RWPE2 (cell line): ENCODE results near the gene CCT7.

Experiments
- ATAC-seq: fragments of 200-7000 bp; cut with Tn5 transposase; 3 replicates; pipeline ENCODE4 v1.9.1; 2021; ENCODE audit warnings: low read depth
- DNase-seq: peaks from one replicate; pipeline ENCODE4 v3.0.0-alpha.2; 2020; ENCODE audit warnings: low spot score
- H3K27ac ChIP-seq: fragments of 450-650 bp; 2 replicates; pipeline ENCODE4 v1.5.1; 2017; ENCODE audit warnings: mild to moderate bottlenecking; ENCODE audit not compliant: poor library complexity, severe bottlenecking
- H3K27me3 ChIP-seq: fragments of 250-450 bp; sonication (Bioruptor Pico); 2 replicates; pipeline ENCODE4 v1.5.1; 2021; ENCODE audit warnings: mild to moderate bottlenecking, moderate library complexity; ENCODE audit not compliant: insufficient read depth, poor library complexity, severe bottlenecking
- H3K36me3 ChIP-seq: fragments of 250-450 bp; sonication (Bioruptor Pico); 2 replicates; pipeline ENCODE4 v1.5.1; 2020; ENCODE audit warnings: low read depth, mild to moderate bottlenecking, moderate library complexity
- H3K4me1 ChIP-seq: fragments of 250-450 bp; sonication (Bioruptor Pico); 2 replicates; pipeline ENCODE4 v1.5.1; 2021; ENCODE audit warnings: mild to moderate bottlenecking, moderate library complexity; ENCODE audit not compliant: insufficient read depth, poor library complexity, severe bottlenecking
- H3K4me3 ChIP-seq: fragments of 250-450 bp; sonication (Bioruptor Pico); 2 replicates; pipeline ENCODE4 v1.5.1; 2021; ENCODE audit warnings: mild to moderate bottlenecking, moderate library complexity; ENCODE audit not compliant: severe bottlenecking
- H3K9me3 ChIP-seq: fragments of 250-450 bp; sonication (Bioruptor Pico); 2 replicates; pipeline ENCODE4 v1.5.1; 2021; ENCODE audit warnings: mild to moderate bottlenecking, moderate library complexity; ENCODE audit not compliant: severe bottlenecking
- TF ChIP-seq, protein P1 (sequence below): fragments of 450-650 bp; IDR thresholded peaks from one replicate; pipeline ENCODE4 v1.5.1; 2017; ENCODE audit warnings: mild to moderate bottlenecking, moderate library complexity; ENCODE audit not compliant: poor library complexity, severe bottlenecking

The CCT7 gene

DNA sequence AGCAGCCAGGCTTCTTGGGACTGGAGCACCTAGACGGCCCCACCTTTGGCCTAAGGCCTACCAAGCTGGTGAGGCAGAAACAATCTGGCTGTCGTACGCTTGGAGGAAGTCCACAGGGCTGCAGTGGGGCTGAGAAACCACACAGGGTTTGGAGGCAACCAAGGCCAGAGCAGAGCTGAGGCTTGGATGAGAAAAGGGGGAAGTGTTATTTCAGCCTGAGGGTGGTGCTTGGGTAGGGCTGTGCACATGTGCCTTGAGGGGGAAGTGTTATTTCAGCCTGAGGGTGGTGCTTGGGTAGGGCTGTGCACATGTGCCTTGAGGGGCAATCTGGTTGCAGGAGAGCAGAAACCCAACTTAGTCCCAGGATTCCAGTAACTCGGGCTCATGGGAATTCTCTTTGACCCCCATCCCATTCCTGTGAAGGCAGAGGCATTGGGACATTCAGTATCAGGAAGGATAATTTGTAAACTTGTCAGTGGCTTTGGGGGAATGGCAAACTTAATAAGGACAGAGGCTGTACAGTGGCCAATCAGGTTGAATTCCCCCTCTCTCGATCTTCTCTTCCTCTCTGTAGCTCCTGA lies 51.1 kb downstream of the CCT7 start:
- Histone ChIP-seq H3K4me1 (no peaks in the 10 kb centered on the region), H3K27ac (no peak overlapping the region), H3K27me3 (peaks cover 11% of the 10 kb centered on the region), H3K9me3 (no peaks in the 10 kb centered on the region), H3K4me3 (no peak overlapping the region), H3K36me3 (no peaks in the 10 kb centered on the region)
- ATAC-seq = no peak
- no peak for DNase-seq
- TF ChIP-seq, protein P1, sequence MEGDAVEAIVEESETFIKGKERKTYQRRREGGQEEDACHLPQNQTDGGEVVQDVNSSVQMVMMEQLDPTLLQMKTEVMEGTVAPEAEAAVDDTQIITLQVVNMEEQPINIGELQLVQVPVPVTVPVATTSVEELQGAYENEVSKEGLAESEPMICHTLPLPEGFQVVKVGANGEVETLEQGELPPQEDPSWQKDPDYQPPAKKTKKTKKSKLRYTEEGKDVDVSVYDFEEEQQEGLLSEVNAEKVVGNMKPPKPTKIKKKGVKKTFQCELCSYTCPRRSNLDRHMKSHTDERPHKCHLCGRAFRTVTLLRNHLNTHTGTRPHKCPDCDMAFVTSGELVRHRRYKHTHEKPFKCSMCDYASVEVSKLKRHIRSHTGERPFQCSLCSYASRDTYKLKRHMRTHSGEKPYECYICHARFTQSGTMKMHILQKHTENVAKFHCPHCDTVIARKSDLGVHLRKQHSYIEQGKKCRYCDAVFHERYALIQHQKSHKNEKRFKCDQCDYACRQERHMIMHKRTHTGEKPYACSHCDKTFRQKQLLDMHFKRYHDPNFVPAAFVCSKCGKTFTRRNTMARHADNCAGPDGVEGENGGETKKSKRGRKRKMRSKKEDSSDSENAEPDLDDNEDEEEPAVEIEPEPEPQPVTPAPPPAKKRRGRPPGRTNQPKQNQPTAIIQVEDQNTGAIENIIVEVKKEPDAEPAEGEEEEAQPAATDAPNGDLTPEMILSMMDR = no peak

DNA sequence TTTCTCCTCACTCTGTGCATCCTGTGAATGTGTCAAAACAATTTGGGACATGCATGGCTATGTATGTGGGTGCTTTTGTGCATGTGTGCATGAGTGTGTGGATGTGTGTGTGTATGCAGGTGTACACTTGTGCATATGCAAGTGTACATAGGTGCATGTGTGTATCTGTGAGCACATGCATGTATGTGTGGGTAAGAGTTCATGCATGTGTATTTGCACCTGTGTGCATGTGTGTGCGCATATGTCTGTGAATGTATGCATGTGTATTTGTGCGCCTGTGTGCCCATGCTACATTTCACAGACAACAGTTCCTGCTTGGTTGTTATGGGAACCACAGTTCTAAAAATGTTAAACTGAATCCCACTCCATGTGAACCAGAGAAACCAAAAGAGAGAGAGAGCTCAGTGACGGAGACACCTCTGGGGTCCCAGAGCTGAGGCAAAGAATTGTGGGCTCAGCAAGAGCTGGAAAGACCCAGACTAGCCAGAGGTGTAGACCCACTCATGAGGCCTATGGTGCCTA lies 52.1 kb downstream of the CCT7 start:
- TF ChIP-seq, protein P1 = no peak
- Histone ChIP-seq H3K4me3 (no peak overlapping the region), H3K9me3 (no peaks in the 10 kb centered on the region), H3K36me3 (no peaks in the 10 kb centered on the region), H3K27me3 (peaks cover 21% of the 10 kb centered on the region), H3K27ac (no peak overlapping the region), H3K4me1 (no peaks in the 10 kb centered on the region)
- DNase-seq = no peak
- ATAC-seq = no peak

DNA sequence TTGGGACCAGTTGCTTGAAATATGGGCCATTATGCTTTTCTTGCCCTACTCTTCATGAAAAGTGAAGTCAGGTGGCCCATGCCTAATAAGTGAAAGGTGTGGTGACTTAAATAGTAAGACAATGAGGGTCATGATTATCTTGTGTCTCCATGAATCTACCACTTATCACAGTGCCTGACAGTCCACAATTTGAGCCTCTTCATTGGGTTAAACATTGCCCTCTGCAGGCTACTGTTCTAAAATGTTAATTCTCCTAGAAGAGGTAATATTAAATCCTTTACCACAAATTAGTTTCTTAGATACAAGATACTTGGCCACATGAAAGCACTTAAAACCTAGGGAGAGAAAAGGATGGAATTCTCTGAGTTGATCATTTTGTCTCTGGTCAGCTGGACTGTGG lies 55.2 kb downstream of the CCT7 start:
- H3K27me3 ChIP-seq = peaks cover 52% of the 10 kb centered on the region
- H3K36me3 ChIP-seq = no peaks in the 10 kb centered on the region
- no peak overlapping the region for H3K27ac ChIP-seq
- TF ChIP-seq, protein P1 = no peak
- ATAC-seq = no peak
- H3K9me3 ChIP-seq = peaks cover 3% of the 10 kb centered on the region
- DNase-seq = no peak
- no peaks in the 10 kb centered on the region for H3K4me1 ChIP-seq
- no peak overlapping the region for H3K4me3 ChIP-seq

DNA sequence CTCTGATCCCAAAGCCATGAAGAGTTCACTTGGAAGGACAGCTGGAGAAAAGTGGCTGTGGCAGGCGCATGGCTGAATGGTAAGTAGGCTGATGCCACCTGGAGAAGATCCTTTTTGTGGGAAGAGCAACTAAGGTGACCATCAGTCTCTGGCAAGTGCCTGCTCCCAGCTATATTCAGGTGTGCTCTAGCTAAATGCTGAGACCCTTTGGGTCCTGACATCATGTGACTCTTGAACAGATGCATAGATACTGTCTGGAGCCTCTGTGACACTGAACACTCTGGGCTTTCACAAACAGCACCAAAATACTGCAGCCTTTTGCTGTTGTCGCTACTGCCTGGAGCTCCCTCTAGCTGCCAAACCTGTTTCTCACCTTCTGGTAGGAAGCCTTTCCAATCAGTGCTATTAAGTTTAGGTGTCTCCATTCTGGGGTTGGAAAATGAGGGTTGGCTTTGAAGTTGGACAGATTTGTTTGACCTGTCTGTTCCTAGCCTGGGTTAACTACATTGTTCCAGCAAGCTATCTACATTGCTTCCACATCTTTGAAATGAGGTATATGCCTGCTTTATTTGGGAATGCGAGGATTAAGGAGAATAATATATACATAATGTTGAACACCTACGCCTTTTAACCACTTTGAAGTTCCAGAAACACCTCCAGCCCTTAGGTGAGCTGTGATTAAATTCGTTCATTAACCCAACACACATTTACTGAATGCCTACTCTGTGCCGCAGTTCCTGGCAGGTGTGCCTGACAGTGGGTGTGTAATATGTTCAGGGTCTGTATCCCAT lies 56.1 kb downstream of the CCT7 start:
- H3K4me3 ChIP-seq = no peak overlapping the region
- H3K9me3 ChIP-seq = peaks cover 3% of the 10 kb centered on the region
- ATAC-seq (0 out of 3 replicates have a peak, but pooled peaks have one; percentile 31), DNase-seq (no peak)
- H3K36me3 ChIP-seq = no peaks in the 10 kb centered on the region
- TF ChIP-seq, protein P1 = peak; percentile 64
- no peaks in the 10 kb centered on the region for H3K4me1 ChIP-seq
- H3K27me3 ChIP-seq = peaks cover 60% of the 10 kb centered on the region
- H3K27ac ChIP-seq = no peak overlapping the region

DNA sequence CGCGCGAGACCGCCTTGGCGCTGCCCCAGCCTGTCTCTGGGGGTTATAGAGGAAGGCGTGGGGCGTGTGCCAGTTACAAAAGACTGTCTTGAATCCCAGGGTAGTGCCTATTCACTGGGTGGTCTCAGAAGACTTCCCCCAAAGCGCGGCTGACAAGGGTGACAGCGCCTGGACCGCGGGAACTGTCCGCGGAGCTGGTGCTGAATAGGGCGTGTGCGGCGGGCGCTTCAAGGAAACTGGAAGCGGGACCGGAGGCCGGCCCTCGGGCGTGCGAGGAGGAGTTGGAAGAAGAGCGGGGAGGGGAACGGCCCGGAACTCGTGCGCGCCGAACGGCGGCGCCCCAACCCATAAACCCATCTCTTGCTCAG lies 57.0 kb downstream of the CCT7 start:
- TF ChIP-seq, protein P1 = no peak
- H3K4me3 ChIP-seq = no peak overlapping the region
- ATAC-seq (peak; percentile 44), DNase-seq (no peak)
- H3K4me1 ChIP-seq = no peaks in the 10 kb centered on the region
- H3K27me3 ChIP-seq = peaks cover 62% of the 10 kb centered on the region
- peaks cover 3% of the 10 kb centered on the region for H3K9me3 ChIP-seq
- no peak overlapping the region for H3K27ac ChIP-seq
- H3K36me3 ChIP-seq = no peaks in the 10 kb centered on the region
